ENCODE results near the gene POR.

The POR gene

DNA sequence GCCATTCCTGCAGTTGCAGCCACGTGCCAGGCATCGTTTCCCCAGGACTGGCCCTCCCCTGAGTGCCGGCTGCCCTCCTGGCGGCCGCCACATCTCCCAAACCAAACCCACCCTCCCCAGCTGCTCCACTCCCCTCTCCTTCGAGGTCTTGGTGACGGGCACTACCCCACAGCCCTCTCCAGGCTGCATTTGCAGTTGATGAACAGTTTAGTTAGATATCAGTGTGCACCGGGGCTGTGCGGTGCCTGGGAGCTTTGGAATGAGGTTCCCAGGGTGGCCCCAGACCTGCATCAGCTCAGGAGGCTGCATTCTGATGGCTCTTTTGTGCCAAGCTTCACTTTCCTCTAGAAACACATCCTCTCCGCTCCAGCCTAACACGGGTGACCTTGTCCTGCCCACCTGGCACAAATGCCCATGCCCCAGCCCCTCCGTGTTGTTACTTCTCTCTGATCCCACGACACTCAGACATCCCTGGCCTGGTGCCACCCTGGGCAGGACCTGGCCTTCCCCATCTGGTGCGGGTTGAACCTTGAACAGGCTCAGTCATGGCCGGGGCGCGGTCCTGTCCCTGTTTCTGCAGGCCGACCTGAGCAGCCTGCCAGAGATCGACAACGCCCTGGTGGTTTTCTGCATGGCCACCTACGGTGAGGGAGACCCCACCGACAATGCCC, 64.9 kb downstream of the POR start:
- no peak for DNase-seq (ENCODE audit: low read depth)

DNA sequence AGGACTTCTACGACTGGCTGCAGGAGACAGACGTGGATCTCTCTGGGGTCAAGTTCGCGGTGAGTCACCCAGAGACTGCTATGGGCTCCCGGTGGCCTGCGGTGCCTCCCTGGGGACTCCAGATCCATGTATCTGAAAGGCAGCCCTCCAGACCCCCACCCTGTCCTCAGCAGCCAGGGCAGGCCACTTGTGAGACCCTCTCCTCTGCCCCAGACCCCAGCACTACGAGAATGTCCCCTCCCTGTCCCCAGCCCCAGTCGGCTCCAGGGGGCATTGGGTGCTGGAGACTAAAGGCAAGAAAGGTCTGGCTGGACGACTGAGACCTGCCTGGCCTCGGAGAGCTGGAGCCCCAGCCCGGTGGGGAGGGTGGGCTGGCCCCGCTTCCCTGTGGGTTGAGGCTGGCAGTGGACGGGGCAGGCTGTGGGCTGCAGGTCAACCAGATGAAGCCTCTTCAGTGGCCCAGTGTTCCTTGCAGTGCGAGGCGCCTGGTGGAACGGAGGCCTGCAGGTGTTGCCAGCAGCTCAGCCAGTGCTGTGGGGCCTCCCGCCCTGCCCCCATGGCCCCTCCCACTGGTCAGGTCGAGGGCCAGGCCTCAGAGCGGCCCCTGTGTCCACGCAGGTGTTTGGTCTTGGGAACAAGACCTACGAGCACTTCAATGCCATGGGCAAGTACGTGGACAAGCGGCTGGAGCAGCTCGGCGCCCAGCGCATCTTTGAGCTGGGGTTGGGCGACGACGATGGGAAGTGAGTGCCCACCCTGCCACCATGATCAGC, 65.7 kb downstream of the POR start:
- no peak for DNase-seq (ENCODE audit: low read depth)

DNA sequence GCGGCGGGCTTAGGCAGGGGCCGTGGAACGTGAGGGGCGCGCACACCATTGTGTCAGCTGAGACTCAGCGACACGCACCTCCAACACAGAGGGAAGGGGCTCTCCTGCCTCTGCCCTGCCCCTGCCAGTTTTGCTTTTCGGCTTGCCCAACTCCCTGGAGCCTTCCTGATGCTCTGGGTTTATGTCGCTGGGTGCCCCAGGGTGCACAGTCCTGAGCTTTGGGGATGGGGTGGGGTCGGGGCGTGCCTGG, 66.2 kb downstream of the POR start:
- DNase-seq (ENCODE audit: low read depth): no peak

DNA sequence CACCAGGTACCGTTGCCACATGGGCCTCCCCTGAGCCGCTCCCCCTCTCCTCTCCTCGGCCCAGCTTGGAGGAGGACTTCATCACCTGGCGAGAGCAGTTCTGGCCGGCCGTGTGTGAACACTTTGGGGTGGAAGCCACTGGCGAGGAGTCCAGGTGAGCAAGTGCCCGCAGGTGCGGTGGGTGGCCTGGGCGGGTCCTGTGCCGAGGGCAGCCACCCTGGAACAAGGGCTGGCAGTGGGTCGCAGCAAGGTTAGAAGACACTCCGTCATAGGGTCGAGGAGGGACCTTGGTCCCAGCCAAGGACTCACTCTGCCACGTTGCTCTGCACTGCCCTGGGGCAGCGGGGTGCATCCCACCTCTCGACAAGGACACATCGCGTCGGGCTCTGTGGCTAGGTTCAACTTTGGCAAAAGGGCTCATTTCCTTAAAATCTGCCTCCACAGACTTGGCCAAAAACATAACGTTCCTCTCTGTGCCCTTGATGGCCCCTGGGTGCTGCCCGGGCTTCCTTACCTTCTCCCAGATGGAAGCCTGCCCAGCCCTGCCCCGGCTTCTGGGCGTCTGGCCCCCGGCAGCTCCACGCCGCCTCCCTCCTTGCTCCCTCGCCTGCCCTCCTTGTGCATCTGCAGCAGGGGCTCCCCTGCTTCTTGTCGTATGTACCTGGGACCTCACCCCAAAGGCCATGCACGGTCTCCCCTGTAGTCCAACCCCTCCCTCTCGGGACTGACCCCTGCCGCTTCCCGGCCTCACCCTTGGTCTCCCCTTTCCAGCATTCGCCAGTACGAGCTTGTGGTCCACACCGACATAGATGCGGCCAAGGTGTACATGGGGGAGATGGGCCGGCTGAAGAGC, 66.7 kb downstream of the POR start:
- no peak for DNase-seq (ENCODE audit: low read depth)

DNA sequence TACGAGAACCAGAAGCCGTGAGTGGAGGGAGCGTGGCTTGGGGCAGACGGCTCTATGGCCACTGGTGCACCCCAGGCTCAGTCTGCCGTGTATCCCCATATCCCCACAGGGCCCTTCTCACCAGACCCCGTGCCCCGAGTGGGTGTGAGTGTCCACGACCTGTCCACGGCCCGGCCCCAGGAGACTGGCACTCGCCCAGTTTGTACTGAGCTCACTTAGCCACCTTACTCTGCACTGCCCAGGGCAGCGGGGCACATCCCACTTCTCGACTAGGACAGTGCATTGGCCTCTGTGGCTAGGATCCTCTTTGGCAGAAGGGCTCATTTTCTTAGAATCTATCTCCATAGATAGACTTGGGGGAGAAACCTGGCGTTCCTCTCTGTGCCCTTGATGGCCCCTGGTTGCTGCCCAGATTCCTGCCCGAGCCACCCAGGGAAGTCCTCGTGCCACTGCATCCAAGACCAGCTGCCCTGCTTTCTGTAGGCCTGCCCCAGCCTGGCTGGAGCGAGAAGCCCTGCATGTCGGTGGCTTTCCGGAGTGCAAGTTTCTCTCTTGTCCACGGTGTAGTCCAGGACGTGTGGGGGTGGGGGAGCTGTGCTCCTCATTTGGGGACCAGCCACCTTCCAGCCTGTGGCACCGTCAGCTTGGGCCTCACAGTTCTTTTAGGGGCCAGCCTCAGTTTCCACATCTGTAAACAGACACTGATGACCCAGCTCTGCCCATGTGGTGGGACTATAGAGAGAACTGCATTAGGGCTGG, 67.5 kb downstream of the POR start:
- no peak for DNase-seq (ENCODE audit: low read depth)

DNA sequence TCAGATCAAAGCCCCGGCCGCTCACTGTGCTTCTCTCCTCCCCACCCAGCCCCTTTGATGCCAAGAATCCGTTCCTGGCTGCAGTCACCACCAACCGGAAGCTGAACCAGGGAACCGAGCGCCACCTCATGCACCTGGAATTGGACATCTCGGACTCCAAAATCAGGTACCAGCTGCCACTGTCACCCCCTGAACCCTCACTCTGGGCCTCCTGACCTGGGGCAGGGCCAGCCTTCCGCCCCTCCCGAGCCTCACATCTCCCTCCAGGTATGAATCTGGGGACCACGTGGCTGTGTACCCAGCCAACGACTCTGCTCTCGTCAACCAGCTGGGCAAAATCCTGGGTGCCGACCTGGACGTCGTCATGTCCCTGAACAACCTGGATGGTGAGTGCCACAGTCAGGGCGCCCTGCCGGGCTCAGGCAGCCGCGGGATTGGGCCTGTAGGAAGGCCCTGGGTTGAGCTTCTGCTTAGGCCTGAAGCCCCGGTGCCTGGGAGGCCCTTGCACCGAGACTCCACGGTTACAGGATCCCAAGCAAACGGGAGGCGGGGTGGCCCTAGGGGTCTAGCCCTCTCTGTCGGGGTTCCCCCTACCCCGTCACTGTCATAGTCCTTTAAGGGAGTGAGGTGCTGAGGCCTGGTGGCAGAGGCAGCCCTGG, 68.6 kb downstream of the POR start:
- DNase-seq (ENCODE audit: low read depth): no peak

- DNase-seq (ENCODE audit: low read depth): no peak
Observed at GRCh38 chr7:75984130-75985008, 69.4 kb downstream of the POR start.

- no peak for DNase-seq (ENCODE audit: low read depth)
Observed at GRCh38 chr7:75985009-75985517, 70.1 kb downstream of the POR start.

- DNase-seq (ENCODE audit: low read depth): no peak
Observed at GRCh38 chr7:75985518-75986146, 70.7 kb downstream of the POR start.

DNA sequence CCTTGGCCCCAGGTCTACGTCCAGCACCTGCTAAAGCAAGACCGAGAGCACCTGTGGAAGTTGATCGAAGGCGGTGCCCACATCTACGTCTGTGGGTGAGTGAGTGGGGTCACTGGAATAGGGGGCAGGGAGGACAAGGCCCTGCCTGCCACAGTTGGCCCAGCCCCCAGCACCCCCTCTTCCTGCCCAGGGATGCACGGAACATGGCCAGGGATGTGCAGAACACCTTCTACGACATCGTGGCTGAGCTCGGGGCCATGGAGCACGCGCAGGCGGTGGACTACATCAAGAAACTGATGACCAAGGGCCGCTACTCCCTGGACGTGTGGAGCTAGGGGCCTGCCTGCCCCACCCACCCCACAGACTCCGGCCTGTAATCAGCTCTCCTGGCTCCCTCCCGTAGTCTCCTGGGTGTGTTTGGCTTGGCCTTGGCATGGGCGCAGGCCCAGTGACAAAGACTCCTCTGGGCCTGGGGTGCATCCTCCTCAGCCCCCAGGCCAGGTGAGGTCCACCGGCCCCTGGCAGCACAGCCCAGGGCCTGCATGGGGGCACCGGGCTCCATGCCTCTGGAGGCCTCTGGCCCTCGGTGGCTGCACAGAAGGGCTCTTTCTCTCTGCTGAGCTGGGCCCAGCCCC, 71.3 kb downstream of the POR start:
- DNase-seq (ENCODE audit: low read depth): no peak

- no peak for DNase-seq (ENCODE audit: low read depth)
Observed at GRCh38 chr7:75987026-75987804, 72.3 kb downstream of the POR start.

- DNase-seq (ENCODE audit: low read depth): no peak
Observed at GRCh38 chr7:75987805-75988567, 73.0 kb downstream of the POR start.

DNA sequence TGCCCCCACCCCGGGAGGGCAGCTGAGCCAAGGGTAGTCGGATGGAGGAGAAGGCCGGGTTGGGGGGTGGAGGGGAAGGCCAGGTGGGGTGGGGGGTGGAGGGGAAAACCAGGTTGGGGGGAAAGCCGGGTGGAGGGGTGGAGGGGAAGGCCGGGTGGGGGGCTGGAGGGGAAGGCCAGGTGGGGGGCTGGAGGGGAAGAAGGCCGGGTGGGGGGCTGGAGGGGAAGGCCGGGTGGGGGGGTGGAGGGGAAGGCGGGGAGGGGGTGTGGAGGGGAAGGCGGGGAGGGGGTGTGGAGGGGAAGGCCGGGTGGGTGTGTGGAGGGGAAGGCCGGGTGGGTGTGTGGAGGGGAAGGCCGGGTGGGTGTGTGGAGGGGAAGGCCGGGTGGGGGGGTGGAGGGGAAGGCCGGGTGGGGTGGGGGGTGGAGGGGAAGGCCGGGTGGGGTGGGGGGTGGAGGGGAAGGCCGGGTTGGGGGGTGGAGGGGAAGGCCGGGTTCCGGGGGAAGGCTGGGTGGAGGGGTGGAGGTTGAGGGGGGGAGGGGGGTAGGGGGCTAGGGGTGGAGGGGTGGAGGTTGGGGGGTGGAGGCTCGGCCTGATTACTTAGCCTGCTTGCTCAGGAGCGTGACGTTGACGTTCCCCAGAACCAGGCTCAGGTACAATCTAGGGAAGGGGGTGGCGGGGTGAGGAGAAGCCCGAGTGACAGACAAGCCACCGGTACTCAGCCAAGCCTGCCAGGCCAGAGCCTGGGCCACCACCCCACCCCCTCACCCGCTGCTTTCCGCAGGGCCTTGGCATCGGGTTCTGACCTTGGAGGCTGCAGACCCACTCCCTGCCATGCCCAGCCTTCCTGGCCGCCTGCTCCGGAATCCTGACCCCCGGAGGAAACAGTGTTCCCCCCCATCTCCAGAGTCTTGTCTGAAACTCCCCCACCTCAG, 73.9 kb downstream of the POR start:
- no peak for DNase-seq (ENCODE audit: low read depth)

GRCh38 chr7:75989500-75990388, 74.8 kb downstream of the POR start:
- DNase-seq (ENCODE audit: low read depth): no peak

- no peak for DNase-seq (ENCODE audit: low read depth)
Observed at GRCh38 chr7:75991531-75992082, 76.7 kb downstream of the POR start.
